H1 (cell line): Measurements from ENCODE around the gene UFM1. TPM values are rescaled to one million over a fixed set of nuclear protein-coding genes. Genes with fewer than 3 reads are reported as not detected.
A peak's percentile ranks its signal among the peaks of the same experiment; 100 is the strongest.

Source experiments
- KDM4A ChIP-seq: IDR thresholded peaks from one replicate; pipeline ENCODE4 v1.7.1; 2012; ENCODE audit warnings: low read depth, mild to moderate bottlenecking, moderate library complexity, low read length, inconsistent platforms; ENCODE audit not compliant: severe bottlenecking
- polyA plus RNA-seq, 7 experiments: library from polyadenylated mRNA; depleted of rRNA in 3 of 7; stranded (reverse) in 5 of 7; unstranded in 2 of 7; fragments of >200 nt in 5 of 7; fragments of 200-250 nt in 2 of 7; gene quantifications; 1 replicate in 5 of 7; 2 replicates in 1 of 7; 4 replicates in 1 of 7; pipeline versions ENCODE4 v1.2.1 to v1.2.3, GENCODE V29; 2011 to 2013; ENCODE audit warnings: missing spikeins in 2 of 7, mixed read lengths in 2 of 7
- total RNA-seq: library from RNA; stranded (reverse); fragmentation: NEBNext Ultra II Directional; extraction: Animal tissue kit (Norgen Biotek cat#: 25700); gene quantifications from 2 replicates; pipeline ENCODE4 v1.2.1, GENCODE V29; 2021
- TF ChIP-seq, protein P1 (sequence below): fragments of 300-600 bp; sonication (generic); IDR thresholded peaks from 2 replicates; pipeline ENCODE4 v1.7.1; 2012; ENCODE audit warnings: low read length, moderate library complexity, mild to moderate bottlenecking, inconsistent platforms; ENCODE audit not compliant: insufficient replicate concordance

The UFM1 gene
- total and polyA plus RNA-seq, 2 of the 8 experiments (the other 6 are each of a cell fraction or from before 2014, with no cell fraction given): 16.0 to 34.3 TPM

DNA sequence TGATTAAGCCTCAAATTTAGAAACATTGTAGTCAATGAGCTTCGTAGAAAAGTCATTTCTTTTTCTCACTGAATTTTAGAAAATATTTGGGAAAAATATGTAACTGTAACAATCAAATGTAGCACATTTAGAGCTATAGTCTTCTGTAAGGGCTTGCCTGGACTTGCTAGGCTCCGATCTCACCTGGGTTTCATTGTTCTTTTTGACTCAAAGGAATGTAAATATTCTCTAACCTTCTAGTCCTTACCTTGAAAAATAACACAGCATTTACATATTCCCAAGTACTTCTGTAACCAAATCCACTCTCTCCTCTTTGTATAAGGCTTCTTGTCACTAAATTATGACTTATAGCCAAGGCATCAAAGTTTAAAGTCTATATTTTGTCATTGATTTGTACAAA lies 2.9 kb upstream of the UFM1 start (continued):
- TF ChIP-seq, protein P1, sequence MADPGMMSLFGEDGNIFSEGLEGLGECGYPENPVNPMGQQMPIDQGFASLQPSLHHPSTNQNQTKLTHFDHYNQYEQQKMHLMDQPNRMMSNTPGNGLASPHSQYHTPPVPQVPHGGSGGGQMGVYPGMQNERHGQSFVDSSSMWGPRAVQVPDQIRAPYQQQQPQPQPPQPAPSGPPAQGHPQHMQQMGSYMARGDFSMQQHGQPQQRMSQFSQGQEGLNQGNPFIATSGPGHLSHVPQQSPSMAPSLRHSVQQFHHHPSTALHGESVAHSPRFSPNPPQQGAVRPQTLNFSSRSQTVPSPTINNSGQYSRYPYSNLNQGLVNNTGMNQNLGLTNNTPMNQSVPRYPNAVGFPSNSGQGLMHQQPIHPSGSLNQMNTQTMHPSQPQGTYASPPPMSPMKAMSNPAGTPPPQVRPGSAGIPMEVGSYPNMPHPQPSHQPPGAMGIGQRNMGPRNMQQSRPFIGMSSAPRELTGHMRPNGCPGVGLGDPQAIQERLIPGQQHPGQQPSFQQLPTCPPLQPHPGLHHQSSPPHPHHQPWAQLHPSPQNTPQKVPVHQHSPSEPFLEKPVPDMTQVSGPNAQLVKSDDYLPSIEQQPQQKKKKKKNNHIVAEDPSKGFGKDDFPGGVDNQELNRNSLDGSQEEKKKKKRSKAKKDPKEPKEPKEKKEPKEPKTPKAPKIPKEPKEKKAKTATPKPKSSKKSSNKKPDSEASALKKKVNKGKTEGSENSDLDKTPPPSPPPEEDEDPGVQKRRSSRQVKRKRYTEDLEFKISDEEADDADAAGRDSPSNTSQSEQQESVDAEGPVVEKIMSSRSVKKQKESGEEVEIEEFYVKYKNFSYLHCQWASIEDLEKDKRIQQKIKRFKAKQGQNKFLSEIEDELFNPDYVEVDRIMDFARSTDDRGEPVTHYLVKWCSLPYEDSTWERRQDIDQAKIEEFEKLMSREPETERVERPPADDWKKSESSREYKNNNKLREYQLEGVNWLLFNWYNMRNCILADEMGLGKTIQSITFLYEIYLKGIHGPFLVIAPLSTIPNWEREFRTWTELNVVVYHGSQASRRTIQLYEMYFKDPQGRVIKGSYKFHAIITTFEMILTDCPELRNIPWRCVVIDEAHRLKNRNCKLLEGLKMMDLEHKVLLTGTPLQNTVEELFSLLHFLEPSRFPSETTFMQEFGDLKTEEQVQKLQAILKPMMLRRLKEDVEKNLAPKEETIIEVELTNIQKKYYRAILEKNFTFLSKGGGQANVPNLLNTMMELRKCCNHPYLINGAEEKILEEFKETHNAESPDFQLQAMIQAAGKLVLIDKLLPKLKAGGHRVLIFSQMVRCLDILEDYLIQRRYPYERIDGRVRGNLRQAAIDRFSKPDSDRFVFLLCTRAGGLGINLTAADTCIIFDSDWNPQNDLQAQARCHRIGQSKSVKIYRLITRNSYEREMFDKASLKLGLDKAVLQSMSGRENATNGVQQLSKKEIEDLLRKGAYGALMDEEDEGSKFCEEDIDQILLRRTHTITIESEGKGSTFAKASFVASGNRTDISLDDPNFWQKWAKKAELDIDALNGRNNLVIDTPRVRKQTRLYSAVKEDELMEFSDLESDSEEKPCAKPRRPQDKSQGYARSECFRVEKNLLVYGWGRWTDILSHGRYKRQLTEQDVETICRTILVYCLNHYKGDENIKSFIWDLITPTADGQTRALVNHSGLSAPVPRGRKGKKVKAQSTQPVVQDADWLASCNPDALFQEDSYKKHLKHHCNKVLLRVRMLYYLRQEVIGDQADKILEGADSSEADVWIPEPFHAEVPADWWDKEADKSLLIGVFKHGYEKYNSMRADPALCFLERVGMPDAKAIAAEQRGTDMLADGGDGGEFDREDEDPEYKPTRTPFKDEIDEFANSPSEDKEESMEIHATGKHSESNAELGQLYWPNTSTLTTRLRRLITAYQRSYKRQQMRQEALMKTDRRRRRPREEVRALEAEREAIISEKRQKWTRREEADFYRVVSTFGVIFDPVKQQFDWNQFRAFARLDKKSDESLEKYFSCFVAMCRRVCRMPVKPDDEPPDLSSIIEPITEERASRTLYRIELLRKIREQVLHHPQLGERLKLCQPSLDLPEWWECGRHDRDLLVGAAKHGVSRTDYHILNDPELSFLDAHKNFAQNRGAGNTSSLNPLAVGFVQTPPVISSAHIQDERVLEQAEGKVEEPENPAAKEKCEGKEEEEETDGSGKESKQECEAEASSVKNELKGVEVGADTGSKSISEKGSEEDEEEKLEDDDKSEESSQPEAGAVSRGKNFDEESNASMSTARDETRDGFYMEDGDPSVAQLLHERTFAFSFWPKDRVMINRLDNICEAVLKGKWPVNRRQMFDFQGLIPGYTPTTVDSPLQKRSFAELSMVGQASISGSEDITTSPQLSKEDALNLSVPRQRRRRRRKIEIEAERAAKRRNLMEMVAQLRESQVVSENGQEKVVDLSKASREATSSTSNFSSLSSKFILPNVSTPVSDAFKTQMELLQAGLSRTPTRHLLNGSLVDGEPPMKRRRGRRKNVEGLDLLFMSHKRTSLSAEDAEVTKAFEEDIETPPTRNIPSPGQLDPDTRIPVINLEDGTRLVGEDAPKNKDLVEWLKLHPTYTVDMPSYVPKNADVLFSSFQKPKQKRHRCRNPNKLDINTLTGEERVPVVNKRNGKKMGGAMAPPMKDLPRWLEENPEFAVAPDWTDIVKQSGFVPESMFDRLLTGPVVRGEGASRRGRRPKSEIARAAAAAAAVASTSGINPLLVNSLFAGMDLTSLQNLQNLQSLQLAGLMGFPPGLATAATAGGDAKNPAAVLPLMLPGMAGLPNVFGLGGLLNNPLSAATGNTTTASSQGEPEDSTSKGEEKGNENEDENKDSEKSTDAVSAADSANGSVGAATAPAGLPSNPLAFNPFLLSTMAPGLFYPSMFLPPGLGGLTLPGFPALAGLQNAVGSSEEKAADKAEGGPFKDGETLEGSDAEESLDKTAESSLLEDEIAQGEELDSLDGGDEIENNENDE: peak; percentile 65
- TF ChIP-seq KDM4A: no peak
